ENCODE measurements around the gene MYO1E.

Gene MYO1E

DNA sequence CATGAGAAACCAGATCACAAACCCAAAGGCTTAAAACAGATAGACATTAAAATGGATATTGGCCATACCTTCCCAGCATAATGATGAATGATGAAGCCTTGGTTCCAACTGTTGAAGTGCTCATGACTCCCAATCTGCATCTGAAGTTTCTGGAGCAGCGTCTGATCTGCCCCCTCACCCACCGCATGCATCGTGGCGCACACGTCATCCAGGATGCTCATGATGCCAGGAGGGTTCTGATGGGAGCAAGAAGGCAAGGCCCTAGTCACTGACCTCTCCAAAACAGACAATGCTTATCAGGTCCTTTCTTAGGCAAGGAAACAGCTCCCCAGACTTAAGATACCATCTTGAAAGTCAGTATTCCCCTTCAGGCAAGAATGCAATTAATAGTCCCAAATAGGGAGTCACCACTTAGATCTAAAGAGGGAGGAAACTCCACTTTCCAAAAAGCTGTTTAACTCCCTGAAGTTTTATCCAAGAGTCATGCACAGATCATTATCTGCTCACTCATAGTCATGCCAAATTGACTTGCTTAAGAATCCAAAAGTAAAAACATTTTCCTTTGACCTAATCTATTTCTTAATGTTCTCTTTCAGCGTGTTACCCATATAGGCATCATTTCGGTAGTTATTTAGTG lies 163.9 kb downstream of the MYO1E start:
- no peaks in the 10 kb centered on the region for H3K9me3 ChIP-seq (ENCODE audit: control insufficient read depth, insufficient read depth, low read length)
- H3K4me2 ChIP-seq (ENCODE audit: low read length), result no peak overlapping the region
- no peaks in the 10 kb centered on the region for H4K20me1 ChIP-seq (ENCODE audit: control insufficient read depth, insufficient read depth, low read depth, low read length)
- no peaks in the 10 kb centered on the region for H3K9me2 ChIP-seq (replicated peaks; ENCODE audit: control insufficient read depth, low read length)
- no peak overlapping the region for H3K4me3 ChIP-seq (ENCODE audit: low read length)
- no peak for TF ChIP-seq EZH2phosphoT487 (IDR thresholded peaks at IDR 0.05; ENCODE audit: borderline replicate concordance, low read length)
- TF ChIP-seq, protein P1, sequence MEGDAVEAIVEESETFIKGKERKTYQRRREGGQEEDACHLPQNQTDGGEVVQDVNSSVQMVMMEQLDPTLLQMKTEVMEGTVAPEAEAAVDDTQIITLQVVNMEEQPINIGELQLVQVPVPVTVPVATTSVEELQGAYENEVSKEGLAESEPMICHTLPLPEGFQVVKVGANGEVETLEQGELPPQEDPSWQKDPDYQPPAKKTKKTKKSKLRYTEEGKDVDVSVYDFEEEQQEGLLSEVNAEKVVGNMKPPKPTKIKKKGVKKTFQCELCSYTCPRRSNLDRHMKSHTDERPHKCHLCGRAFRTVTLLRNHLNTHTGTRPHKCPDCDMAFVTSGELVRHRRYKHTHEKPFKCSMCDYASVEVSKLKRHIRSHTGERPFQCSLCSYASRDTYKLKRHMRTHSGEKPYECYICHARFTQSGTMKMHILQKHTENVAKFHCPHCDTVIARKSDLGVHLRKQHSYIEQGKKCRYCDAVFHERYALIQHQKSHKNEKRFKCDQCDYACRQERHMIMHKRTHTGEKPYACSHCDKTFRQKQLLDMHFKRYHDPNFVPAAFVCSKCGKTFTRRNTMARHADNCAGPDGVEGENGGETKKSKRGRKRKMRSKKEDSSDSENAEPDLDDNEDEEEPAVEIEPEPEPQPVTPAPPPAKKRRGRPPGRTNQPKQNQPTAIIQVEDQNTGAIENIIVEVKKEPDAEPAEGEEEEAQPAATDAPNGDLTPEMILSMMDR (IDR thresholded peaks at IDR 0.05; ENCODE audit: low read depth, low read length, poor library complexity, severe bottlenecking), result no peak
- no peaks in the 10 kb centered on the region for H3F3A ChIP-seq (ENCODE audit: control insufficient read depth, insufficient read depth)
- H3K79me2 ChIP-seq (ENCODE audit: control insufficient read depth, low read length), result no peaks in the 10 kb centered on the region
- H3K36me3 ChIP-seq (ENCODE audit: control insufficient read depth, low read length), result peaks cover 56% of the 10 kb centered on the region
- no peak overlapping the region for H3K27ac ChIP-seq (ENCODE audit: low read depth, low read length)
- no peaks in the 10 kb centered on the region for H3K4me1 ChIP-seq (ENCODE audit: control insufficient read depth, low read length)
- H3K27me3 ChIP-seq (ENCODE audit: control insufficient read depth, low read length), result no peaks in the 10 kb centered on the region

DNA sequence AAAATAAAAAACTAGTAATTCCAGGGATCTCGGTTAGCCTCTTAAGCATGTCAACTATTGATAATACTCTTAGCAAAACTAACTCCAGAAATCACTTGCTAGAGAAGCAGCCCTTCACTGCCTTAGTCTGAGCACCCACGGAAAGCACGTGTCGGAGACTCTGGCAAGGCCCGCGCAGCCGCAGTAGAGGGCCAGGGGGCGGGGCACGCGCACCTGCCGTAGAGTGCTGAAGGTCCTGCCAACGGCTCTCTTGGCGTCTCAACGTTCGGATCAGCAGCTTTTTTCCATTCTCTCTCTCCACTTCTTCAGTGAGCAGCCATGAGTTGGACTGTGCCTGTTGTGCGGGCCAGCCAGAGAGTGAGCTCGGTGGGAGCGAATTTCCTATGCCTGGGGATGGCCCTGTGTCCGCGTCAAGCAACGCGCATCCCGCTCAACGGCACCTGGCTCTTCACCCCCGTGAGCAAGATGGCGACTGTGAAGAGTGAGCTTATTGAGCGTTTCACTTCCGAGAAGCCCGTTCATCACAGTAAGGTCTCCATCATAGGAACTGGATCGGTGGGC lies 166.0 kb downstream of the MYO1E start, which contains the start of gene LDHAL6B:
Gene LDHAL6B (plus strand): TSS at position 221 of the 561 bp plus-strand sequence. CDS start 98 bp downstream, at position 319.
- Histone ChIP-seq H3K9me3 (ENCODE audit: control insufficient read depth, insufficient read depth, low read length) (no peaks in the 10 kb centered on the region), H3F3A (ENCODE audit: control insufficient read depth, insufficient read depth) (no peaks in the 10 kb centered on the region), H3K9me2 (replicated peaks; ENCODE audit: control insufficient read depth, low read length) (no peaks in the 10 kb centered on the region), H3K27ac (ENCODE audit: low read depth, low read length) (no peak within 1 kb of the TSS), H3K4me2 (ENCODE audit: low read length) (no peak within 1 kb of the TSS), H3K4me1 (ENCODE audit: control insufficient read depth, low read length) (no peaks in the 10 kb centered on the region), H3K27me3 (ENCODE audit: control insufficient read depth, low read length) (no peaks in the 10 kb centered on the region), H3K79me2 (ENCODE audit: control insufficient read depth, low read length) (no peaks in the 10 kb centered on the region), H3K4me3 (ENCODE audit: low read length) (no peak within 1 kb of the TSS), H4K20me1 (ENCODE audit: control insufficient read depth, insufficient read depth, low read depth, low read length) (no peaks in the 10 kb centered on the region), H3K36me3 (ENCODE audit: control insufficient read depth, low read length) (peaks cover 62% of the 10 kb centered on the region)
- TF ChIP-seq EZH2phosphoT487 (IDR thresholded peaks at IDR 0.05; ENCODE audit: borderline replicate concordance, low read length), result no peak
- TF ChIP-seq, protein P1 (IDR thresholded peaks at IDR 0.05; ENCODE audit: low read depth, low read length, poor library complexity, severe bottlenecking), result no peak

DNA sequence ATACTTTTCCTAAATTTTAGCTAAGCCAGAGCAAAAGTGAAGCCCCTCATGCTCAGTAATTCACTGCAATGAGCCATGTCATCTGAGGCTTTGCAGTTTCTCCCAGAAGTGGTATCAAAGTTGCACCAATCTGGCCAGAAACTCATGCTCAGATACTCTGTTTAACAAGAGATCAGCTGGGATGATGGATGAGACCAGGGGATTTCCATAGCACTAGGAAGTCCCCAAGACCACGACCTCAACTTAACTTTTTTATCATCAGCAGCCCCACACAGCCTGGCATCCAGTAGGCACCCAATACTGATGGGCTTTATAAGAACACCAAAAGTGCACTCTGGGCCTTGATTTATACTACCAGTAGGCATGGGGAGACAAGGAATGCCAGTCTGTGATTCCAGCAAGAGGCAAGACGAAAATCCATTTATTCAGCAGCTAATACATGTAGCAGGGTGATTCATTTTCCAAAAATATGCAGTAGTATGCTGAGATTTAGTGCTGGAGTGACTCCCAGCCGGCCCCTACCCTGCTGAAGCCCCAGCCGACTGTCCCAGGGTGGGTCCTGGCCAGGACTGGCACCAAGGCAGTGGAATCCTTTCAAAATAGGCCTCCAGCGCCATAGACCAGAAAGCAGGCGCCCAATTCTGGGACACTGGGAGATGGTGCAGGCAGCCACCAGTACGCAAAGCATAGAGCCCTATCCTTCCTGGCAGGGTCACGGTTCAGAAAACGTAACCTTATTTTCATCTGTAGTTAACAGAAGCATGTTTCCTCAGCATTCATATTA lies 166.6 kb downstream of the MYO1E start:
- Histone ChIP-seq H3K4me1 (ENCODE audit: control insufficient read depth, low read length) (no peaks in the 10 kb centered on the region), H3K36me3 (ENCODE audit: control insufficient read depth, low read length) (peaks cover 64% of the 10 kb centered on the region), H3K9me2 (replicated peaks; ENCODE audit: control insufficient read depth, low read length) (no peaks in the 10 kb centered on the region)

More for the DNA sequence above, 166.6 kb downstream of the MYO1E start:
- no peaks in the 10 kb centered on the region for H3K79me2 ChIP-seq (ENCODE audit: control insufficient read depth, low read length)
- TF ChIP-seq, protein P1 (IDR thresholded peaks at IDR 0.05; ENCODE audit: low read depth, low read length, poor library complexity, severe bottlenecking), result no peak
- TF ChIP-seq EZH2phosphoT487 (IDR thresholded peaks at IDR 0.05; ENCODE audit: borderline replicate concordance, low read length), result no peak
- H3K4me2 ChIP-seq (ENCODE audit: low read length), result no peak overlapping the region
- no peak overlapping the region for H3K4me3 ChIP-seq (ENCODE audit: low read length)
- H4K20me1 ChIP-seq (ENCODE audit: control insufficient read depth, insufficient read depth, low read depth, low read length), result no peaks in the 10 kb centered on the region
- no peaks in the 10 kb centered on the region for H3K27me3 ChIP-seq (ENCODE audit: control insufficient read depth, low read length)
- no peaks in the 10 kb centered on the region for H3K9me3 ChIP-seq (ENCODE audit: control insufficient read depth, insufficient read depth, low read length)
- H3F3A ChIP-seq (ENCODE audit: control insufficient read depth, insufficient read depth), result no peaks in the 10 kb centered on the region
- no peak overlapping the region for H3K27ac ChIP-seq (ENCODE audit: low read depth, low read length)
